ENCODE results near the gene LGR4. TPM values are rescaled to one million over a fixed set of nuclear protein-coding genes. Genes with fewer than 3 reads are reported as not detected.

LGR4 gene
- total RNA-seq, 2 experiments from 2014 or later = 0.06 to 1.2 TPM

GRCh38 chr11:27438595-27438981 lies 34.0 kb downstream of the LGR4 start:
- no peaks in the 10 kb centered on the region for H4K20me1 ChIP-seq (ENCODE audit: insufficient read depth, low read length)
- H3K4me2 ChIP-seq (ENCODE audit: low read length) = no peak overlapping the region
- no TSS peak for BruUV-seq (replicated peaks)
- intact Hi-C loops (cut with micrococcal nuclease; ENCODE audit: unreplicated experiment) = no loop called here
- no peak overlapping the region for H2AFZ ChIP-seq (ENCODE audit: low read length)
- H3K4me3 ChIP-seq (ENCODE audit: low read depth, low read length, poor library complexity, severe bottlenecking) = no peak overlapping the region
- H3K9me3 ChIP-seq (ENCODE audit: low read length) = no peaks in the 10 kb centered on the region
- H3K4me1 ChIP-seq (ENCODE audit: insufficient read depth, low read length, poor library complexity, severe bottlenecking) = no peaks in the 10 kb centered on the region
- no peaks in the 10 kb centered on the region for H3K36me3 ChIP-seq (ENCODE audit: insufficient read depth, low read length)
- H3K79me2 ChIP-seq (ENCODE audit: insufficient read depth, low read depth, low read length) = no peaks in the 10 kb centered on the region
- ChIA-PET POLR2A (no interaction called here), CTCF (ENCODE audit: unreplicated experiment) (no interaction called here)
- no peak overlapping the region for H3K27ac ChIP-seq (ENCODE audit: low read depth, low read length, poor library complexity, severe bottlenecking)
- TF ChIP-seq EZH2phosphoT487 (IDR thresholded peaks at IDR 0.05; ENCODE audit: borderline replicate concordance, low read depth, low read length) (no peak), CTCF (conservative IDR thresholded peaks at IDR 0.05; ENCODE audit: low read length) (no peak)
- DNase-seq (ENCODE audit: low spot score) = no peak
- H3K9me2 ChIP-seq (ENCODE audit: insufficient read depth, low read length) = no peaks in the 10 kb centered on the region

GRCh38 chr11:27437829-27438594 lies 34.6 kb downstream of the LGR4 start:
- no peaks in the 10 kb centered on the region for H3K36me3 ChIP-seq (ENCODE audit: insufficient read depth, low read length)
- POLR2A ChIA-PET = interaction anchor here (0.6 to 0.8 kb wide), 3 partner anchors 16 to 212 kb away, joined by 3 to 7 read pairs (median 3); no protein-coding TSS in a partner anchor
- intact Hi-C loops (cut with micrococcal nuclease; ENCODE audit: unreplicated experiment) = no loop called here

More at GRCh38 chr11:27437829-27438594, 34.6 kb downstream of the LGR4 start:
- Histone ChIP-seq H3K79me2 (ENCODE audit: insufficient read depth, low read depth, low read length) (no peaks in the 10 kb centered on the region), H2AFZ (ENCODE audit: low read length) (no peak overlapping the region), H3K4me2 (ENCODE audit: low read length) (no peak overlapping the region), H3K9me3 (ENCODE audit: low read length) (no peaks in the 10 kb centered on the region), H3K4me3 (ENCODE audit: low read depth, low read length, poor library complexity, severe bottlenecking) (no peak overlapping the region), H3K9me2 (ENCODE audit: insufficient read depth, low read length) (no peaks in the 10 kb centered on the region), H4K20me1 (ENCODE audit: insufficient read depth, low read length) (no peaks in the 10 kb centered on the region), H3K27ac (ENCODE audit: low read depth, low read length, poor library complexity, severe bottlenecking) (no peak overlapping the region), H3K4me1 (ENCODE audit: insufficient read depth, low read length, poor library complexity, severe bottlenecking) (no peaks in the 10 kb centered on the region)
- CTCF ChIA-PET (ENCODE audit: unreplicated experiment) = no interaction called here
- no TSS peak for BruUV-seq (replicated peaks)
- no peak for TF ChIP-seq EZH2phosphoT487 (IDR thresholded peaks at IDR 0.05; ENCODE audit: borderline replicate concordance, low read depth, low read length)
- no peak for TF ChIP-seq CTCF (conservative IDR thresholded peaks at IDR 0.05; ENCODE audit: low read length)
- no peak for DNase-seq (ENCODE audit: low spot score)

Data from OCI-LY7 (cell line).